ENCODE measurements around the gene SOD1. TPM values are rescaled to one million over a fixed set of nuclear protein-coding genes. Genes with fewer than 3 reads are reported as not detected.

Gene SOD1

DNA sequence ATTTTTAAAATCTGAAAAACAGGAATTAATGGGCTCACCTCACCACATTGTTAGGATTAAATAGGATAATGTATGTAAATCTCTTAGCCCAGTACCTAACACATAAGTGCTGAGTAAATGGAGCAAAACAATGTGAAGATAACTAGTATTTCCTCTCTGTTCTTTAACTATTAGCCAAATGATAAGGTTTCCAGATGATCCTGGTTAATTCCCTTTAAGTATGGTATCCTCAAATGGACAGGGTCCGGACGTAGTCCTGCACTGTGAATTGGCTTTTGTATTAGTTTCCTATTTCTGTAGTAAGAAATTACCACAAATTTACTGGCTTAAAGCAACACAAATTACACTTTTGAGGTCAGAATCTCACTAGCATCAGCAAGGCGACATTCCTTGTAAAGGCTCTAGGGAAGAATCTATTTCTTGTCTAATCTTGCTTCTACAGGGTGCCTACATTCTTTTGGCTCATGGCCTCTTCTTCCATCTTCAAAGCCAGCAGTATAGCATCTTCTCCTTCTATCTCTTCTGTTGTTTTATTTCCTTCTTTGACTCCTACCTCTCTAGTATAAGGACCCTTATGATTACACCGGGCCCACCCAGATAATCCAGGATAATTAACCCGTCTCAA is 55.4 kb downstream of the SOD1 start:
- H4K5ac ChIP-seq (ENCODE audit: low read length), result no peak overlapping the region
- no peak overlapping the region for H2BK5ac ChIP-seq (ENCODE audit: low read length)
- H2AK5ac ChIP-seq (ENCODE audit: low read length), result no peak overlapping the region
- WGBS (ENCODE audit: extremely low coverage, insufficient coverage, low lambda C conversion rate), result no CpG with 5 or more reads among the region's 5 CpGs
- no peak overlapping the region for H3K9ac ChIP-seq (ENCODE audit: low read length)
- H3K36me3 ChIP-seq (ENCODE audit: control insufficient read depth, insufficient read depth, low read length), result no peaks in the 10 kb centered on the region
- peak; percentile 81 for DNase-seq
- no peak overlapping the region for H3K18ac ChIP-seq (ENCODE audit: low read length)
- H3K56ac ChIP-seq (ENCODE audit: low read length), result no peak overlapping the region
- peaks cover 2% of the 10 kb centered on the region for H3K79me1 ChIP-seq (ENCODE audit: low read length)
- H3K23ac ChIP-seq (ENCODE audit: low read length), result no peak overlapping the region
- no peak overlapping the region for H2BK15ac ChIP-seq (replicated peaks; ENCODE audit: low read depth)
- H3K27me3 ChIP-seq (ENCODE audit: insufficient read depth, low read length, poor library complexity), result no peaks in the 10 kb centered on the region
- no peak overlapping the region for H4K8ac ChIP-seq (ENCODE audit: low read depth, low read length)
- peaks cover 5% of the 10 kb centered on the region for H3K4me1 ChIP-seq (ENCODE audit: control insufficient read depth, low read depth, low read length)
- H2BK120ac ChIP-seq (ENCODE audit: low read depth, low read length), result no peak overlapping the region
- H3K4me3 ChIP-seq (ENCODE audit: low read length), result no peak overlapping the region
- H3K4ac ChIP-seq (ENCODE audit: low read depth, low read length), result no peak overlapping the region
- H3K27ac ChIP-seq (ENCODE audit: low read depth, low read length), result peak overlapping the region; percentile 45
- peaks cover 51% of the 10 kb centered on the region for H3K79me2 ChIP-seq (ENCODE audit: control insufficient read depth, insufficient read depth, low read length)
- H3K4me2 ChIP-seq (ENCODE audit: low read length), result no peak overlapping the region

DNA sequence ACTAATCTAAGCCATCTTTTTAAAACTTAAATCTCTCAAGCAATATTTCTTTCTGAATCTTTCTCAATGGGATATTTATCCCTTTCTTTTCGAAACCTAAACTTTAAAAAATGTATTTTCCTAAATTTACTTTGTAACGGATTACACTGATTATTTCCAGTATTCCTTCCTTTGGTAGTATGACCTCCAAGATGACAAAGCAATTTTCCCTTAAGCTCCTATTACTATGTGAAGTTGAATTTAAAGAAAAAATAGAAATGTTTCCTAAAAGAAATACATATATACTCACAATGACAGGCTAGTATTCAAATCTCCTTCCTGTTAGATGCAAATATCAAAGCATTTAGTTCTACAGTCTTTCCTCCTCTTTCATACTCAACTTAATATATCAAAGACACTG is 56.6 kb downstream of the SOD1 start:
- H3K79me1 ChIP-seq (ENCODE audit: low read length), result peaks cover 3% of the 10 kb centered on the region
- H2AK5ac ChIP-seq (ENCODE audit: low read length), result no peak overlapping the region
- no peak overlapping the region for H2BK5ac ChIP-seq (ENCODE audit: low read length)
- H3K9ac ChIP-seq (ENCODE audit: low read length), result no peak overlapping the region
- no peaks in the 10 kb centered on the region for H3K27me3 ChIP-seq (ENCODE audit: insufficient read depth, low read length, poor library complexity)
- no peak overlapping the region for H4K8ac ChIP-seq (ENCODE audit: low read depth, low read length)
- no peak overlapping the region for H3K4ac ChIP-seq (ENCODE audit: low read depth, low read length)
- no peak for DNase-seq
- peaks cover 5% of the 10 kb centered on the region for H3K4me1 ChIP-seq (ENCODE audit: control insufficient read depth, low read depth, low read length)
- no peak overlapping the region for H2BK15ac ChIP-seq (replicated peaks; ENCODE audit: low read depth)
- no peak overlapping the region for H3K18ac ChIP-seq (ENCODE audit: low read length)
- H4K5ac ChIP-seq (ENCODE audit: low read length), result no peak overlapping the region
- peaks cover 50% of the 10 kb centered on the region for H3K79me2 ChIP-seq (ENCODE audit: control insufficient read depth, insufficient read depth, low read length)
- no peak overlapping the region for H3K56ac ChIP-seq (ENCODE audit: low read length)
- no peak overlapping the region for H3K4me3 ChIP-seq (ENCODE audit: low read length)
- H3K23ac ChIP-seq (ENCODE audit: low read length), result no peak overlapping the region
- H3K36me3 ChIP-seq (ENCODE audit: control insufficient read depth, insufficient read depth, low read length), result no peaks in the 10 kb centered on the region
- H3K27ac ChIP-seq (ENCODE audit: low read depth, low read length), result no peak overlapping the region
- H3K4me2 ChIP-seq (ENCODE audit: low read length), result no peak overlapping the region
- H2BK120ac ChIP-seq (ENCODE audit: low read depth, low read length), result no peak overlapping the region
- whole genome bisulfite sequencing (ENCODE audit: extremely low coverage, insufficient coverage, low lambda C conversion rate), result 100% methylated on average over 2 of the region's 2 CpGs

Small RNA genes within 50 kb of the gene (small RNA-seq; reads per million reads assigned to genes)
- not detected for gene RF01241 (ENCODE audit: insufficient read depth)

Data from mesendoderm (in vitro differentiated cells).